Activated naive CD4-positive, alpha-beta T cell treated with anti-CD3 and anti-CD28 coated beads for 36 hours (primary cell): Measurements from ENCODE around the gene ATP2A3. TPM values are rescaled to one million over a fixed set of nuclear protein-coding genes. Genes with fewer than 3 reads are reported as not detected.
A peak's percentile ranks its signal among the peaks of the same experiment; 100 is the strongest.

Experiments used
- CTCF ChIA-PET: fragments of 350-600 bp; sonication (Branson Sonifier 250); formaldehyde crosslinking; loops from one replicate; lab custom pipeline; 2021; ENCODE audit warnings: antibody characterized with exemption; lab: Charles Lee
- DNase-seq: peaks from one replicate; pipeline ENCODE4 v3.0.0-alpha.2; 2020
- H3K27ac Mint-ChIP-seq: one replicate; pipeline ENCODE4 v1.8.0; 2021; ENCODE audit warnings: mild to moderate bottlenecking, mixed read lengths
- H3K27me3 Mint-ChIP-seq: one replicate; pipeline ENCODE4 v1.8.0; 2021; ENCODE audit warnings: low read depth, mixed read lengths
- H3K36me3 Mint-ChIP-seq: one replicate; pipeline ENCODE4 v1.8.0; 2021; ENCODE audit warnings: low read depth, mixed read lengths
- H3K4me1 Mint-ChIP-seq: one replicate; pipeline ENCODE4 v1.8.0; 2021; ENCODE audit warnings: low read depth, mixed read lengths
- H3K4me3 Mint-ChIP-seq: one replicate; pipeline ENCODE4 v1.8.0; 2021; ENCODE audit warnings: mild to moderate bottlenecking, moderate library complexity, mixed read lengths
- H3K9me3 Mint-ChIP-seq: one replicate; pipeline ENCODE4 v1.8.0; 2021; ENCODE audit warnings: mixed read lengths
- intact Hi-C: fragments of 100-400 bp; cut with micrococcal nuclease; formaldehyde crosslinking; loops from one replicate; pipeline ENCODE4 v1.15.1; 2023
- total RNA-seq, 2 experiments: library from RNA; stranded (reverse); gene quantifications; one replicate each; pipeline ENCODE4 v1.2.3, GENCODE V29; 2021

Gene ATP2A3
- total RNA-seq, 2 experiments from 2014 or later, result 75.5 to 76.4 TPM

- no peak for DNase-seq
- Mint-ChIP-seq H3K27ac (no peak overlapping the region), H3K4me3 (no peak overlapping the region), H3K27me3 (no peaks in the 10 kb centered on the region), H3K9me3 (no peaks in the 10 kb centered on the region), H3K4me1 (peaks cover 22% of the 10 kb centered on the region), H3K36me3 (peaks cover 4% of the 10 kb centered on the region)
- CTCF ChIA-PET, result interaction anchor here (0.7 to 1.0 kb wide), 2 partner anchors 54 to 109 kb away, joined by 3 to 4 read pairs; no protein-coding TSS in a partner anchor
- intact Hi-C loops, result loop anchor here (10.0 kb wide), 2 partner anchors 397 to 977 kb away; partner anchors contain the start of genes PFN1, RNF167, SLC25A11 and UBE2G1
Measured at GRCh38 chr17:3968015-3968414, 3.8 kb upstream of the ATP2A3 start.

GRCh38 chr17:3966720-3967363, 2.6 kb upstream of the ATP2A3 start:
- CTCF ChIA-PET, result no interaction called here

GRCh38 chr17:3965118-3965800, 1.0 kb upstream of the ATP2A3 start:
- Mint-ChIP-seq H3K36me3 (peaks cover 4% of the 10 kb centered on the region), H3K4me3 (peak overlapping the region; percentile 91), H3K4me1 (peaks cover 38% of the 10 kb centered on the region), H3K27me3 (no peaks in the 10 kb centered on the region), H3K9me3 (no peaks in the 10 kb centered on the region), H3K27ac (peak overlapping the region; percentile 89)
- CTCF ChIA-PET, result interaction anchor here (0.5 to 1.6 kb wide), 9 partner anchors 8 to 1137 kb away, joined by 3 to 13 read pairs (median 4); no protein-coding TSS in a partner anchor
- peak; percentile 83 for DNase-seq
- intact Hi-C loops, result loop anchor here (1.0 to 10.0 kb wide), 7 partner anchors 16 to 980 kb away; partner anchors contain the start of genes NCBP3, PFN1, RNF167 and SLC25A11

More at GRCh38 chr17:3966720-3967363, 2.6 kb upstream of the ATP2A3 start:
- peaks cover 4% of the 10 kb centered on the region for H3K36me3 Mint-ChIP-seq
- peaks cover 22% of the 10 kb centered on the region for H3K4me1 Mint-ChIP-seq
- no peaks in the 10 kb centered on the region for H3K27me3 Mint-ChIP-seq
- no peaks in the 10 kb centered on the region for H3K9me3 Mint-ChIP-seq
- no peak for DNase-seq
- intact Hi-C loops, result loop anchor here (10.0 kb wide), 2 partner anchors 398 to 978 kb away; partner anchors contain the start of genes PFN1, RNF167, SLC25A11 and UBE2G1
- H3K27ac Mint-ChIP-seq, result no peak overlapping the region
- peak overlapping the region; percentile 45 for H3K4me3 Mint-ChIP-seq

- CTCF ChIA-PET, result interaction anchor here (1.3 to 1.4 kb wide), 2 partner anchors 41 to 225 kb away, joined by 4 read pairs; no protein-coding TSS in a partner anchor
- Mint-ChIP-seq H3K4me1 (peaks cover 49% of the 10 kb centered on the region), H3K4me3 (peak overlapping the region; percentile 81), H3K27ac (peak overlapping the region; percentile 78), H3K27me3 (no peaks in the 10 kb centered on the region), H3K9me3 (no peaks in the 10 kb centered on the region), H3K36me3 (peaks cover 4% of the 10 kb centered on the region)
- intact Hi-C loops, result loop anchor here (1.0 to 10.0 kb wide), 8 partner anchors 15 to 981 kb away; partner anchors contain the start of genes CYB5D2, NCBP3, PFN1 and RNF167
- DNase-seq, result peak; percentile 80
Measured at GRCh38 chr17:3963237-3964201, 718 bp downstream of the ATP2A3 start.

GRCh38 chr17:3962965-3963236, 1.3 kb downstream of the ATP2A3 start:
- peaks cover 51% of the 10 kb centered on the region for H3K4me1 Mint-ChIP-seq
- peaks cover 4% of the 10 kb centered on the region for H3K36me3 Mint-ChIP-seq
- CTCF ChIA-PET, result interaction anchor here (1.3 to 1.4 kb wide), 2 partner anchors 42 to 225 kb away, joined by 4 read pairs; no protein-coding TSS in a partner anchor
- no peak for DNase-seq
- H3K27me3 Mint-ChIP-seq, result no peaks in the 10 kb centered on the region
- H3K27ac Mint-ChIP-seq, result peak overlapping the region; percentile 82
- intact Hi-C loops, result loop anchor here (1.0 to 10.0 kb wide), 3 partner anchors 180 to 982 kb away; partner anchors contain the start of genes CYB5D2, PFN1, RNF167 and SLC25A11
- peak overlapping the region; percentile 81 for H3K4me3 Mint-ChIP-seq
- H3K9me3 Mint-ChIP-seq, result no peaks in the 10 kb centered on the region

- peaks cover 56% of the 10 kb centered on the region for H3K4me1 Mint-ChIP-seq
- DNase-seq, result no peak
- H3K9me3 Mint-ChIP-seq, result no peaks in the 10 kb centered on the region
- H3K4me3 Mint-ChIP-seq, result peak overlapping the region; percentile 81
- H3K27me3 Mint-ChIP-seq, result no peaks in the 10 kb centered on the region
- H3K27ac Mint-ChIP-seq, result peak overlapping the region; percentile 82
- intact Hi-C loops, result loop anchor here (10.0 kb wide), 2 partner anchors 402 to 982 kb away; partner anchors contain the start of genes PFN1, RNF167, SLC25A11 and UBE2G1
- peaks cover 4% of the 10 kb centered on the region for H3K36me3 Mint-ChIP-seq
- CTCF ChIA-PET, result interaction anchor here (1.3 to 2.3 kb wide), 4 partner anchors 26 to 224 kb away, joined by 4 to 8 read pairs (median 4); no protein-coding TSS in a partner anchor
Measured at GRCh38 chr17:3962217-3962964, 1.8 kb downstream of the ATP2A3 start.

GRCh38 chr17:3961564-3962047, 2.6 kb downstream of the ATP2A3 start:
- peaks cover 5% of the 10 kb centered on the region for H3K36me3 Mint-ChIP-seq
- DNase-seq, result peak; percentile 63
- CTCF ChIA-PET, result interaction anchor here (1.4 to 2.3 kb wide), 2 partner anchors 25 to 47 kb away, joined by 4 to 8 read pairs; no protein-coding TSS in a partner anchor
- H3K4me1 Mint-ChIP-seq, result peaks cover 64% of the 10 kb centered on the region
- no peaks in the 10 kb centered on the region for H3K27me3 Mint-ChIP-seq
- peak overlapping the region; percentile 82 for H3K27ac Mint-ChIP-seq
- intact Hi-C loops, result loop anchor here (10.0 kb wide), 2 partner anchors 403 to 983 kb away; partner anchors contain the start of genes PFN1, RNF167, SLC25A11 and UBE2G1
- no peaks in the 10 kb centered on the region for H3K9me3 Mint-ChIP-seq
- H3K4me3 Mint-ChIP-seq, result peak overlapping the region; percentile 29

- H3K36me3 Mint-ChIP-seq, result peaks cover 7% of the 10 kb centered on the region
- peaks cover 70% of the 10 kb centered on the region for H3K4me1 Mint-ChIP-seq
- no peaks in the 10 kb centered on the region for H3K9me3 Mint-ChIP-seq
- no peaks in the 10 kb centered on the region for H3K27me3 Mint-ChIP-seq
- peak overlapping the region; percentile 30 for H3K27ac Mint-ChIP-seq
- intact Hi-C loops, result loop anchor here (10.0 kb wide), 2 partner anchors 404 to 984 kb away; partner anchors contain the start of genes PFN1, RNF167, SLC25A11 and UBE2G1
- DNase-seq, result no peak
- CTCF ChIA-PET, result interaction anchor here (2.3 kb wide), 1 partner anchor 46 kb away, joined by 8 read pairs; no protein-coding TSS in a partner anchor
- H3K4me3 Mint-ChIP-seq, result no peak overlapping the region
Measured at GRCh38 chr17:3960764-3961163, 3.5 kb downstream of the ATP2A3 start.

- Mint-ChIP-seq H3K27ac (no peak overlapping the region), H3K9me3 (no peaks in the 10 kb centered on the region), H3K4me3 (no peak overlapping the region), H3K4me1 (peaks cover 68% of the 10 kb centered on the region), H3K36me3 (peaks cover 7% of the 10 kb centered on the region), H3K27me3 (no peaks in the 10 kb centered on the region)
- DNase-seq, result no peak
- intact Hi-C loops, result loop anchor here (10.0 kb wide), 2 partner anchors 405 to 985 kb away; partner anchors contain the start of genes PFN1, RNF167, SLC25A11 and UBE2G1
- CTCF ChIA-PET, result interaction anchor here (1.0 to 2.3 kb wide), 2 partner anchors 46 kb away, joined by 6 to 8 read pairs; no protein-coding TSS in a partner anchor
Measured at GRCh38 chr17:3959921-3960601, 4.2 kb downstream of the ATP2A3 start.

- no peaks in the 10 kb centered on the region for H3K27me3 Mint-ChIP-seq
- CTCF ChIA-PET, result interaction anchor here (1.0 kb wide), 1 partner anchor 45 kb away, joined by 6 read pairs; no protein-coding TSS in a partner anchor
- peaks cover 7% of the 10 kb centered on the region for H3K36me3 Mint-ChIP-seq
- H3K4me3 Mint-ChIP-seq, result no peak overlapping the region
- peak overlapping the region; percentile 73 for H3K27ac Mint-ChIP-seq
- H3K4me1 Mint-ChIP-seq, result peaks cover 68% of the 10 kb centered on the region
- intact Hi-C loops, result no loop called here
- DNase-seq, result peak; percentile 19
- no peaks in the 10 kb centered on the region for H3K9me3 Mint-ChIP-seq
Measured at GRCh38 chr17:3959295-3959899, 4.8 kb downstream of the ATP2A3 start.
